ENCODE results near the gene RETREG2. TPM values are rescaled to one million over a fixed set of nuclear protein-coding genes. Genes with fewer than 3 reads are reported as not detected.

RETREG2 gene
- total and polyA plus RNA-seq, 2 of the 8 experiments (the other 6 are each of a cell fraction or from before 2014, with no cell fraction given) = 51.3 to 67.4 TPM

GRCh38 chr2:219175486-219175885 is 2.6 kb upstream of the RETREG2 start:
- no peak overlapping the region for H4K8ac ChIP-seq (ENCODE audit: extremely low read depth, insufficient read depth, low read length)
- POLR2A ChIA-PET (ENCODE audit: partially characterized antibody) = interaction anchor here (0.6 to 3.0 kb wide), 8 partner anchors 11 to 104 kb away, joined by 3 to 21 read pairs (median 6); partner anchors contain the start of genes ABCB6, ANKZF1, ATG9A and DNAJB2
- H3K4ac ChIP-seq (replicated peaks; ENCODE audit: insufficient read length, low read depth, low read length) = no peak overlapping the region
- H3K56ac ChIP-seq (replicated peaks; ENCODE audit: insufficient read length, low read depth, low read length) = no peak overlapping the region
- H2BK5ac ChIP-seq (ENCODE audit: low read depth, low read length) = no peak overlapping the region
- H2AK5ac ChIP-seq (ENCODE audit: low read depth, low read length) = no peak overlapping the region
- no peak overlapping the region for H4K91ac ChIP-seq (replicated peaks; ENCODE audit: insufficient read length, low read length)
- DNase-seq (ENCODE audit: low read depth in 1 of 2, low spot score in 2 of 2) (no peak), FAIRE-seq (no peak)
- H2BK20ac ChIP-seq (ENCODE audit: low read length) = no peak overlapping the region
- no peaks in the 10 kb centered on the region for H3K9me3 ChIP-seq (ENCODE audit: insufficient read depth in 2 of 2, low read depth in 1 of 2, low read length in 1 of 2)
- no peak overlapping the region for H3K9ac ChIP-seq (replicated peaks in 1 of 4; ENCODE audit: extremely low read depth in 1 of 4, low read depth in 3 of 4, low read length in 3 of 4)
- H3K18ac ChIP-seq (ENCODE audit: extremely low read depth, low read length) = no peak overlapping the region
- H3K4me1 ChIP-seq (replicated peaks in 1 of 4; ENCODE audit: control insufficient read depth in 3 of 4, insufficient read depth in 4 of 4, low read length in 3 of 4) = peaks cover 0 to 13% (median 6%) of the 10 kb centered on the region in 4 experiments; a peak in 6 of 7 replicates
- H4K5ac ChIP-seq (ENCODE audit: insufficient read length, low read depth, low read length) = no peak overlapping the region
- no peak overlapping the region for H2BK15ac ChIP-seq (ENCODE audit: low read length)
- H3K4me3 ChIP-seq (ENCODE audit: extremely low read depth in 1 of 4, insufficient read depth in 2 of 4, low read depth in 3 of 4, low read length in 4 of 4) = peak overlapping the region in 2 of 4 experiments; percentile 78 to 89; a peak in 3 of 8 replicates
- H3K4me2 ChIP-seq (ENCODE audit: insufficient read depth in 1 of 2, low read depth in 2 of 2, low read length in 2 of 2) = peak overlapping the region; percentile 82 to 89; a peak in 3 of 4 replicates
- no peak overlapping the region for H2AFZ ChIP-seq (ENCODE audit: low read length)
- peaks cover 0 to 4% of the 10 kb centered on the region in 2 experiments for H4K20me1 ChIP-seq (replicated peaks in 1 of 2; ENCODE audit: control insufficient read depth in 1 of 2, insufficient read depth in 2 of 2, low read length in 2 of 2)
- peaks cover 6% of the 10 kb centered on the region for H3K79me1 ChIP-seq (ENCODE audit: low read depth, low read length)
- peaks cover 0 to 9% (median 4%) of the 10 kb centered on the region in 4 experiments; a peak in 3 of 8 replicates for H3K36me3 ChIP-seq (ENCODE audit: control insufficient read depth in 2 of 4, insufficient read depth in 4 of 4, low read length in 3 of 4)
- peaks cover 11% of the 10 kb centered on the region; the same call in 1 of the 2 replicates for H3K23me2 ChIP-seq (ENCODE audit: low read depth, low read length)
- no peaks in the 10 kb centered on the region for H3K27me3 ChIP-seq (replicated peaks in 1 of 4; ENCODE audit: control insufficient read depth in 3 of 4, extremely low read depth in 1 of 4, insufficient read depth in 3 of 4, low read length in 3 of 4)
- H3K23ac ChIP-seq (ENCODE audit: insufficient read length) = no peak overlapping the region
- H3K14ac ChIP-seq (ENCODE audit: insufficient read length) = no peak overlapping the region
- H3K79me2 ChIP-seq (ENCODE audit: control insufficient read depth in 1 of 2, insufficient read depth in 2 of 2, low read length in 2 of 2) = peaks cover 0 to 8% of the 10 kb centered on the region in 2 experiments; a peak in 1 of 4 replicates
- CTCF ChIA-PET (ENCODE audit: partially characterized antibody) = interaction anchor here (0.6 to 8.3 kb wide), 16 partner anchors 9 to 176 kb away, joined by 3 to 71 read pairs (median 6); partner anchors contain the start of genes DNAJB2, NHEJ1 and ZFAND2B
- WGBS, 2 experiments (ENCODE audit: extremely low coverage in 1 of 2, insufficient coverage in 1 of 2, insufficient read length in 1 of 2, insufficient replicate concordance in 2 of 2, low coverage in 1 of 2, low lambda C conversion rate in 2 of 2, missing lambda C conversion rate in 1 of 2) = 81% methylated on average over 6 of the region's 7 CpGs; no CpG with 5 or more reads in 1 of the 2 experiments
- H3K27ac ChIP-seq (ENCODE audit: low read depth, low read length) = no peak overlapping the region
- H2BK12ac ChIP-seq (ENCODE audit: low read depth, low read length) = no peak overlapping the region
- H2BK120ac ChIP-seq (replicated peaks; ENCODE audit: low read depth, low read length) = no peak overlapping the region
- TF ChIP-seq JUND (IDR thresholded peaks at IDR 0.05; ENCODE audit: low read length) (no peak), EP300 (IDR thresholded peaks at IDR 0.05; ENCODE audit: borderline replicate concordance in 1 of 2, low read depth in 2 of 2, low read length in 2 of 2) (no peak), ZNF274 (IDR thresholded peaks at IDR 0.05; ENCODE audit: borderline replicate concordance, extremely low read depth, low read length) (no peak), PHF8 (conservative IDR thresholded peaks at IDR 0.05; ENCODE audit: low read depth, low read length) (no peak), JUN (IDR thresholded peaks at IDR 0.05; ENCODE audit: low read depth, low read length) (no peak), RXRA (IDR thresholded peaks at IDR 0.05; ENCODE audit: insufficient read depth, low read depth, low read length) (no peak), SRF (IDR thresholded peaks at IDR 0.05; ENCODE audit: low read depth, low read length) (no peak), TAF1 (IDR thresholded peaks at IDR 0.05; ENCODE audit: low read depth, low read length) (no peak), TBP (IDR thresholded peaks at IDR 0.05; ENCODE audit: low read depth, low read length) (no peak), POLR2A (IDR thresholded peaks at IDR 0.05; ENCODE audit: control extremely low read depth in 1 of 2, low read depth in 2 of 2, low read length in 2 of 2) (no peak), GTF2F1 (IDR thresholded peaks at IDR 0.05; ENCODE audit: borderline replicate concordance, low read depth, low read length) (no peak), USF2 (IDR thresholded peaks at IDR 0.05; ENCODE audit: low read length) (no peak), KDM1A (IDR thresholded peaks at IDR 0.05; ENCODE audit: borderline replicate concordance, low read length) (no peak)

Measured in H1 (cell line).